ENCODE measurements around the gene DPP4.

DNA sequence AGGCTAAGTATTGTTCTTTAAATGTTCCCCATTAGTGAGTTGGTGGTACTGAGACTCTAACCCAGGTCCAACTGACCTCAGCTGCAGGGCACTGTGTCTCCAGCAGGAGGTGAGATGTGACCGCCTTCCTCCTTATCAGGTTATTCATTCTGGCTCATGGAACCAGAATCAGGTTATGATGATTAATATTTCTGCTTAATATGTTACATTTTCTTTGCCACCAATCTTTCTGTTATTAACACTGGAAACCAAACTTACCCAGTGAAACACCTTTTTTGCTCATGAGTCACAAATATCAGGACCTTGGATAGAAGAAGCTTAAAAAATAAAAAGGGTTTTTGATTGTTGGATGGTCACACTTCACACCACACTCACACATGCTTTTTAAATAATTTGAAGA is 85.4 kb downstream of the DPP4 start:
- no peak for TF ChIP-seq CTCF (IDR thresholded peaks at IDR 0.05; ENCODE audit: poor library complexity, severe bottlenecking)
- no peak for TF ChIP-seq EP300 (conservative IDR thresholded peaks at IDR 0.05; ENCODE audit: poor library complexity, severe bottlenecking)

All from neural cell (in vitro differentiated cells).